H1 (cell line): ENCODE measurements around the gene HEBP1. TPM values are rescaled to one million over a fixed set of nuclear protein-coding genes. Genes with fewer than 3 reads are reported as not detected.

Experiments used
- CTCF ChIA-PET: fragments of 300-600 bp; sonication (Branson Sonifier 250); formaldehyde crosslinking; loops from one replicate; lab custom pipeline; 2021; ENCODE audit not compliant: partially characterized antibody; lab: Charles Lee
- POLR2A ChIA-PET: fragments of 300-600 bp; sonication (Branson Sonifier 250); formaldehyde crosslinking; loops from one replicate; lab custom pipeline; 2021; ENCODE audit warnings: inconsistent platforms; ENCODE audit not compliant: partially characterized antibody; lab: Charles Lee
- DNase-seq, 2 experiments: peaks; one replicate each; pipeline versions ENCODE4 v3.0.0 to v3.0.0-alpha.2; 2010 to 2022; ENCODE audit warnings: low spot score in 2 of 2, low read depth in 1 of 2, mixed read lengths in 1 of 2
- FAIRE-seq: peaks from 2 replicates; lab custom pipeline; 2011; peaks lifted over from hg19 to GRCh38; lab: Jason Lieb, UNC
- H2AFZ ChIP-seq: 2 replicates; pipeline ENCODE4 v1.8.1; 2012; ENCODE audit warnings: low read length, inconsistent platforms
- H2AK5ac ChIP-seq: 2 replicates; pipeline ENCODE4 v1.6.1; 2013; ENCODE audit warnings: low read depth, low read length
- H2BK120ac ChIP-seq: replicated peaks from 2 replicates; pipeline ENCODE3; 2013; ENCODE audit warnings: low read depth, low read length, inconsistent platforms
- H2BK12ac ChIP-seq: 2 replicates; pipeline ENCODE4 v1.6.1; 2013; ENCODE audit warnings: low read depth, low read length
- H2BK15ac ChIP-seq: 2 replicates; pipeline ENCODE4 v1.6.1; 2013; ENCODE audit warnings: low read length
- H2BK20ac ChIP-seq: 2 replicates; pipeline ENCODE4 v1.6.1; 2013; ENCODE audit warnings: low read length
- H2BK5ac ChIP-seq: 2 replicates; pipeline ENCODE4 v1.6.1; 2013; ENCODE audit warnings: low read depth, low read length
- H3K14ac ChIP-seq: 2 replicates; pipeline ENCODE4 v1.6.1; 2013; ENCODE audit warnings: inconsistent platforms; ENCODE audit not compliant: insufficient read length
- H3K18ac ChIP-seq: 2 replicates; pipeline ENCODE4 v1.6.1; 2013; ENCODE audit warnings: low read length; ENCODE audit errors: extremely low read depth
- H3K23ac ChIP-seq: 2 replicates; pipeline ENCODE4 v1.6.1; 2013; ENCODE audit warnings: inconsistent platforms; ENCODE audit not compliant: insufficient read length
- H3K23me2 ChIP-seq: 2 replicates; pipeline ENCODE4 v1.6.1; 2013; ENCODE audit warnings: low read depth, low read length
- H3K27ac ChIP-seq: 2 replicates; pipeline ENCODE4 v1.6.1; 2011; ENCODE audit warnings: low read depth, low read length, inconsistent platforms
- H3K27me3 ChIP-seq, 4 experiments: replicated peaks in 1 of 4; 1 replicate in 1 of 4; 2 replicates in 3 of 4; pipeline versions ENCODE4 v1.6.1 to v1.8.1; 2011 to 2013; ENCODE audit warnings: low read length in 3 of 4, mild to moderate bottlenecking in 3 of 4, inconsistent platforms in 2 of 4, mixed read lengths in 2 of 4, moderate library complexity in 1 of 4; ENCODE audit not compliant: control insufficient read depth in 3 of 4, insufficient read depth in 3 of 4; ENCODE audit errors: extremely low read depth in 1 of 4
- H3K36me3 ChIP-seq, 4 experiments: 2 replicates each; pipeline versions ENCODE4 v1.6.1 to v1.8.1; 2011 to 2013; ENCODE audit warnings: mild to moderate bottlenecking in 4 of 4, low read length in 3 of 4, moderate library complexity in 2 of 4, control low read depth in 1 of 4, inconsistent platforms in 1 of 4; ENCODE audit not compliant: insufficient read depth in 4 of 4, control insufficient read depth in 2 of 4
- H3K4ac ChIP-seq: replicated peaks from 2 replicates; pipeline ENCODE3; 2013; ENCODE audit warnings: low read length, low read depth, mixed read lengths, inconsistent platforms; ENCODE audit not compliant: insufficient read length
- H3K4me1 ChIP-seq, 4 experiments: replicated peaks in 1 of 4; 1 replicate in 1 of 4; 2 replicates in 3 of 4; pipeline versions ENCODE4 v1.6.1 to v1.8.1; 2011 to 2013; ENCODE audit warnings: low read length in 3 of 4, inconsistent platforms in 2 of 4, mixed read lengths in 1 of 4; ENCODE audit not compliant: insufficient read depth in 4 of 4, control insufficient read depth in 3 of 4
- H3K4me2 ChIP-seq, 2 experiments: 2 replicates each; pipeline versions ENCODE4 v1.6.1 to v1.8.1; 2011 to 2013; ENCODE audit warnings: low read depth in 2 of 2, low read length in 2 of 2, control low read depth in 1 of 2, inconsistent platforms in 1 of 2, mild to moderate bottlenecking in 1 of 2; ENCODE audit not compliant: insufficient read depth in 1 of 2
- H3K4me3 ChIP-seq, 4 experiments: fragments of 200-600, 300-600 bp in 1 of 4; sonication (generic), shearing (Covaris generic), sonication (Bioruptor Twin) in 1 of 4; 2 replicates each; pipeline versions ENCODE4 v1.5.1 to v1.8.1; 2011 to 2016; ENCODE audit warnings: low read length in 4 of 4, low read depth in 3 of 4, control low read depth in 2 of 4, inconsistent platforms in 2 of 4, mild to moderate bottlenecking in 2 of 4, mixed read lengths in 1 of 4, moderate library complexity in 1 of 4; ENCODE audit not compliant: insufficient read depth in 2 of 4; ENCODE audit errors: extremely low read depth in 1 of 4
- H3K56ac ChIP-seq: replicated peaks from 2 replicates; pipeline ENCODE3; 2013; ENCODE audit warnings: low read depth, mild to moderate bottlenecking, mixed read lengths, low read length, inconsistent platforms; ENCODE audit not compliant: insufficient read length
- H3K79me1 ChIP-seq: 2 replicates; pipeline ENCODE4 v1.6.1; 2013; ENCODE audit warnings: low read depth, low read length, control low read depth
- H3K79me2 ChIP-seq, 2 experiments: 2 replicates each; pipeline versions ENCODE4 v1.6.1 to v1.8.1; 2012 to 2013; ENCODE audit warnings: low read length in 2 of 2, mild to moderate bottlenecking in 2 of 2, inconsistent platforms in 1 of 2; ENCODE audit not compliant: insufficient read depth in 2 of 2, control insufficient read depth in 1 of 2
- H3K9ac ChIP-seq, 4 experiments: replicated peaks in 1 of 4; 1 replicate in 1 of 4; 2 replicates in 3 of 4; pipeline versions ENCODE4 v1.6.1 to v1.8.1; 2011 to 2013; ENCODE audit warnings: low read depth in 3 of 4, low read length in 3 of 4, control low read depth in 2 of 4, mild to moderate bottlenecking in 2 of 4, moderate library complexity in 2 of 4, inconsistent platforms in 1 of 4; ENCODE audit errors: extremely low read depth in 1 of 4
- H3K9me3 ChIP-seq, 2 experiments: 2 replicates each; pipeline versions ENCODE4 v1.6.1 to v1.8.1; 2012 to 2013; ENCODE audit warnings: mild to moderate bottlenecking in 2 of 2, moderate library complexity in 2 of 2, control low read depth in 1 of 2, inconsistent platforms in 1 of 2, low read depth in 1 of 2, low read length in 1 of 2, mixed read lengths in 1 of 2; ENCODE audit not compliant: insufficient read depth in 2 of 2
- H4K20me1 ChIP-seq, 2 experiments: replicated peaks in 1 of 2; 2 replicates each; pipeline versions ENCODE3 to v1.8.1; 2011 to 2013; ENCODE audit warnings: inconsistent platforms in 2 of 2, low read length in 2 of 2, mild to moderate bottlenecking in 1 of 2; ENCODE audit not compliant: insufficient read depth in 2 of 2, control insufficient read depth in 1 of 2
- H4K5ac ChIP-seq: 2 replicates; pipeline ENCODE4 v1.6.1; 2013; ENCODE audit warnings: low read length, low read depth, mixed read lengths, inconsistent platforms; ENCODE audit not compliant: insufficient read length
- H4K8ac ChIP-seq: 2 replicates; pipeline ENCODE4 v1.8.0; 2013; ENCODE audit warnings: mild to moderate bottlenecking, moderate library complexity, low read length, inconsistent platforms; ENCODE audit not compliant: insufficient read depth; ENCODE audit errors: extremely low read depth
- H4K91ac ChIP-seq: replicated peaks from 2 replicates; pipeline ENCODE3; 2013; ENCODE audit warnings: low read length, mixed read lengths, inconsistent platforms; ENCODE audit not compliant: insufficient read length
- BCL11A ChIP-seq, 2 experiments: IDR thresholded peaks; one replicate each; pipeline ENCODE4 v1.6.1; 2011; ENCODE audit warnings: low read depth in 2 of 2, low read length in 2 of 2, mild to moderate bottlenecking in 2 of 2
- CEBPB ChIP-seq: IDR thresholded peaks from 2 replicates; pipeline ENCODE4 v1.6.1; 2012; ENCODE audit warnings: low read depth, low read length
- KDM1A ChIP-seq: fragments of 200-600, 300-600 bp; sonication (generic); IDR thresholded peaks from 2 replicates; pipeline ENCODE4 v1.7.1; 2016; ENCODE audit warnings: mild to moderate bottlenecking, low read length, borderline replicate concordance
- KDM5A ChIP-seq: fragments of 200-600 bp; IDR thresholded peaks from 2 replicates; pipeline ENCODE4 v1.7.1; 2012; ENCODE audit warnings: mild to moderate bottlenecking, low read length, inconsistent platforms, mixed read lengths
- POLR2AphosphoS5 ChIP-seq: IDR thresholded peaks from 2 replicates; pipeline ENCODE4 v1.6.1; 2011; ENCODE audit warnings: low read depth, low read length
- SIN3A ChIP-seq, 2 experiments: IDR thresholded peaks in 1 of 2; conservative IDR thresholded peaks in 1 of 2; 2 replicates each; pipeline ENCODE4 v1.6.1; 2011 to 2012; ENCODE audit warnings: low read length in 2 of 2, improper control_type of control experiment in 1 of 2, low read depth in 1 of 2, mild to moderate bottlenecking in 1 of 2
- SP1 ChIP-seq: IDR thresholded peaks from 2 replicates; pipeline ENCODE4 v1.6.1; 2011; ENCODE audit warnings: low read depth, low read length
- SP2 ChIP-seq: IDR thresholded peaks from 2 replicates; pipeline ENCODE4 v1.6.1; 2012; ENCODE audit warnings: mild to moderate bottlenecking, low read length, inconsistent platforms
- SRF ChIP-seq: IDR thresholded peaks from 2 replicates; pipeline ENCODE4 v1.6.1; 2011; ENCODE audit warnings: mild to moderate bottlenecking, low read depth, low read length, moderate library complexity
- SUZ12 ChIP-seq: fragments of 200-600 bp; sonication (generic); IDR thresholded peaks from 2 replicates; pipeline ENCODE4 v1.6.1; 2012; ENCODE audit warnings: mild to moderate bottlenecking, inconsistent platforms, low read length, moderate library complexity, mixed read lengths
- YY1 ChIP-seq: IDR thresholded peaks from 2 replicates; pipeline ENCODE4 v1.6.1; 2011; ENCODE audit warnings: low read depth, mild to moderate bottlenecking, low read length
- WGBS, 2 experiments: shearing (Covaris generic) in 1 of 2; methylation state at CpG; one replicate each; pipeline versions ENCODE4 v1.1.6 to v1.1.7; 2013 to 2015; ENCODE audit warnings: low lambda C conversion rate in 2 of 2, mixed read lengths in 2 of 2, inconsistent platforms in 1 of 2, low coverage in 1 of 2, missing lambda C conversion rate in 1 of 2; ENCODE audit not compliant: insufficient replicate concordance in 2 of 2, insufficient coverage in 1 of 2, insufficient read length in 1 of 2; ENCODE audit errors: extremely low coverage in 1 of 2, missing lambda C conversion rate in 1 of 2; 5-methylcytosine and 5-hydroxymethylcytosine counted together
- polyA plus RNA-seq, 7 experiments: library from polyadenylated mRNA; depleted of rRNA in 3 of 7; stranded (reverse) in 5 of 7; unstranded in 2 of 7; fragments of >200 nt in 5 of 7; fragments of 200-250 nt in 2 of 7; gene quantifications; 1 replicate in 5 of 7; 2 replicates in 1 of 7; 4 replicates in 1 of 7; pipeline versions ENCODE4 v1.2.1 to v1.2.3, GENCODE V29; 2011 to 2013; ENCODE audit warnings: missing spikeins in 2 of 7, mixed read lengths in 2 of 7
- total RNA-seq: library from RNA; stranded (reverse); fragmentation: NEBNext Ultra II Directional; extraction: Animal tissue kit (Norgen Biotek cat#: 25700); gene quantifications from 2 replicates; pipeline ENCODE4 v1.2.1, GENCODE V29; 2021
- TF ChIP-seq, protein P1 (sequence below): IDR thresholded peaks from 2 replicates; pipeline ENCODE4 v1.6.1; 2011; ENCODE audit warnings: low read depth, mild to moderate bottlenecking, low read length; ENCODE audit not compliant: insufficient read depth

The HEBP1 gene
- total and polyA plus RNA-seq, 2 of the 8 experiments (the other 6 are each of a cell fraction or from before 2014, with no cell fraction given): 30.8 to 56.1 TPM

DNA sequence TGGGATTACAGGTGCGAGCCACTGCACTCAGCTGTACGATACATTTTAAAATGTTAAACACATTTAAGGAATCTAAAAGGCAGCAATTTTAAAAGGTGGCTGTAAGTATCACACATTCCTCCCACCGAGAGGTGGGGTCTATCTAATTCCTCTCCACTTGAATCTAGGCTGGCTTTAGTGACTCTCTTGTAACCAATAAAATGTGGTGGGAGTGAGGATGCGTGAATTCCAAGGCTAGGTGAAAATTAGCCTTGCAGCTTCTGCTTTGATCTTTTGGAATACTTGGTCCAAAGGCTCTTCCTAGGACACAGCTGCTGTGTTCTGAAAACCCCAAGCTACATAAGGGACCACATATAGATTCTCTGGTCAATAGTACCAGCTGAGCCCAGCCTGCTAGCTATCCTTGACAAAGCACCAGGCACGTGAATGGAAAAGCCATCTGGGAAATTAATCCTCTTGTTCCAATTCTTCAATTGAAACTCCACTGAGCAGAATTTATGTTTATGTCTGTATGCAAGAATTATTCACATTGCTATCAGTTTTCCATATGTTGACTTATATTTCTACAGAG is 39.3 kb downstream of the HEBP1 start:
- Histone ChIP-seq H3K9me3 (no peaks in the 10 kb centered on the region), H3K27me3 (no peaks in the 10 kb centered on the region), H3K4ac (no peak overlapping the region), H2BK15ac (no peak overlapping the region), H3K4me1 (no peaks in the 10 kb centered on the region), H2BK120ac (no peak overlapping the region), H3K79me1 (no peaks in the 10 kb centered on the region), H2AFZ (no peak overlapping the region), H3K36me3 (no peaks in the 10 kb centered on the region), H2AK5ac (no peak overlapping the region), H3K9ac (no peak overlapping the region), H3K4me3 (no peak overlapping the region), H2BK20ac (no peak overlapping the region), H2BK5ac (no peak overlapping the region), H3K14ac (no peak overlapping the region), H3K56ac (no peak overlapping the region), H4K91ac (no peak overlapping the region), H3K79me2 (no peaks in the 10 kb centered on the region), H4K8ac (no peak overlapping the region), H3K4me2 (no peak overlapping the region), H2BK12ac (no peak overlapping the region), H3K27ac (no peak overlapping the region), H4K5ac (no peak overlapping the region), H3K18ac (no peak overlapping the region), H3K23ac (no peak overlapping the region), H4K20me1 (no peaks in the 10 kb centered on the region), H3K23me2 (no peaks in the 10 kb centered on the region)
- ChIA-PET POLR2A (interaction anchor here (1.6 kb wide), 1 partner anchor 16 kb away, joined by 3 read pairs; no protein-coding TSS in a partner anchor), CTCF (interaction anchor here (0.6 to 2.2 kb wide), 8 partner anchors 11 to 172 kb away, joined by 3 to 8 read pairs (median 3); no protein-coding TSS in a partner anchor)
- TF ChIP-seq KDM1A (no peak), SIN3A (conservative IDR thresholded peaks at IDR 0.05 in 1 of 2, IDR thresholded peaks at IDR 0.05 in 1 of 2; ENCODE audit: low read depth in 1 of 2, low read length in 2 of 2) (no peak), POLR2AphosphoS5 (no peak), BCL11A (IDR thresholded peaks at IDR 0.05; ENCODE audit: low read depth in 2 of 2, low read length in 2 of 2) (no peak), SUZ12 (no peak), CEBPB (no peak), SRF (no peak), SP1 (no peak), YY1 (no peak), KDM5A (no peak), SP2 (no peak)
- TF ChIP-seq, protein P1, sequence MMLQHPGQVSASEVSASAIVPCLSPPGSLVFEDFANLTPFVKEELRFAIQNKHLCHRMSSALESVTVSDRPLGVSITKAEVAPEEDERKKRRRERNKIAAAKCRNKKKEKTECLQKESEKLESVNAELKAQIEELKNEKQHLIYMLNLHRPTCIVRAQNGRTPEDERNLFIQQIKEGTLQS: no peak
- no peak for FAIRE-seq
- no peak for DNase-seq
- 80% methylated on average over 5 of the region's 5 CpGs; no CpG with 5 or more reads in 1 of the 2 experiments for WGBS, 2 experiments
